ENCODE measurements around the gene TMEM245. TPM values are rescaled to one million over a fixed set of nuclear protein-coding genes. Genes with fewer than 3 reads are reported as not detected.
"Not testable (repeated sequence)": the region's sequence is repeated elsewhere in the genome, so short reads cannot be mapped to it uniquely, and the experiment has no call there.

TMEM245 gene
- total and polyA plus RNA-seq, 2 donors (not counting 1 experiment from before 2014, with no cell fraction given): 48.2 to 48.8 TPM

- H3K9ac ChIP-seq (ENCODE audit: insufficient read depth, low read length): no peak overlapping the region
- H3K4me3 ChIP-seq (replicated peaks in 1 of 4; ENCODE audit: control extremely low read depth in 1 of 4, insufficient read depth in 1 of 4, low read depth in 3 of 4, low read length in 4 of 4): no peak overlapping the region
- TF ChIP-seq EZH2 (IDR thresholded peaks at IDR 0.05; ENCODE audit: low read length, missing control alignments): no peak
- TF ChIP-seq CTCF (conservative IDR thresholded peaks at IDR 0.05 in 1 of 2, IDR thresholded peaks at IDR 0.05 in 1 of 2; ENCODE audit: low read depth in 1 of 2, low read length in 2 of 2): no peak
- peak; percentile 37 to 56 for DNase-seq (ENCODE audit: low read depth in 2 of 2)
- no peak overlapping the region for H2AFZ ChIP-seq (ENCODE audit: low read length)
- H3K27ac ChIP-seq (ENCODE audit: insufficient read depth, low read length): no peak overlapping the region
- H3K27me3 ChIP-seq (ENCODE audit: control insufficient read depth, insufficient read depth, low read length): no peaks in the 10 kb centered on the region
- peaks cover 2% of the 10 kb centered on the region for H3K4me1 ChIP-seq (ENCODE audit: control insufficient read depth, extremely low read depth, insufficient read depth, low read length)
- H3K79me2 ChIP-seq (ENCODE audit: control insufficient read depth, insufficient read depth, low read length): no peaks in the 10 kb centered on the region
- no peaks in the 10 kb centered on the region for H3K9me3 ChIP-seq (ENCODE audit: control insufficient read depth, insufficient read depth, low read depth, low read length)
- H3K36me3 ChIP-seq (ENCODE audit: control insufficient read depth, insufficient read depth, low read length): peaks cover 12% of the 10 kb centered on the region
- no peak overlapping the region for H3K4me2 ChIP-seq (ENCODE audit: extremely low read depth, insufficient read depth, low read length)
- H4K20me1 ChIP-seq (ENCODE audit: control insufficient read depth, extremely low read depth, insufficient read depth, low read length): no peaks in the 10 kb centered on the region
Observed at GRCh38 chr9:108972626-108973209, 147.0 kb downstream of the TMEM245 start.

GRCh38 chr9:108972186-108972585 is 147.6 kb downstream of the TMEM245 start:
- Histone ChIP-seq H3K36me3 (ENCODE audit: control insufficient read depth, insufficient read depth, low read length) (peaks cover 12% of the 10 kb centered on the region), H3K9me3 (ENCODE audit: control insufficient read depth, insufficient read depth, low read depth, low read length) (no peaks in the 10 kb centered on the region)

GRCh38 chr9:108971392-108971791 is 148.4 kb downstream of the TMEM245 start:
- H3K4me2 ChIP-seq (ENCODE audit: extremely low read depth, insufficient read depth, low read length); H3K27ac ChIP-seq (ENCODE audit: insufficient read depth, low read length); H3K9me3 ChIP-seq (ENCODE audit: control insufficient read depth, insufficient read depth, low read depth, low read length); H4K20me1 ChIP-seq (ENCODE audit: control insufficient read depth, extremely low read depth, insufficient read depth, low read length); H3K36me3 ChIP-seq (ENCODE audit: control insufficient read depth, insufficient read depth, low read length); H3K4me1 ChIP-seq (ENCODE audit: control insufficient read depth, extremely low read depth, insufficient read depth, low read length); H3K9ac ChIP-seq (ENCODE audit: insufficient read depth, low read length); H3K27me3 ChIP-seq (ENCODE audit: control insufficient read depth, insufficient read depth, low read length); H3K79me2 ChIP-seq (ENCODE audit: control insufficient read depth, insufficient read depth, low read length); H2AFZ ChIP-seq (ENCODE audit: low read length); H3K4me3 ChIP-seq (replicated peaks in 1 of 4; ENCODE audit: control extremely low read depth in 1 of 4, insufficient read depth in 1 of 4, low read depth in 3 of 4, low read length in 4 of 4); DNase-seq (ENCODE audit: low read depth in 2 of 2): not testable (repeated sequence)

More at GRCh38 chr9:108972186-108972585, 147.6 kb downstream of the TMEM245 start:
- no peaks in the 10 kb centered on the region for H3K79me2 ChIP-seq (ENCODE audit: control insufficient read depth, insufficient read depth, low read length)
- TF ChIP-seq CTCF (conservative IDR thresholded peaks at IDR 0.05 in 1 of 2, IDR thresholded peaks at IDR 0.05 in 1 of 2; ENCODE audit: low read depth in 1 of 2, low read length in 2 of 2) (no peak), EZH2 (IDR thresholded peaks at IDR 0.05; ENCODE audit: low read length, missing control alignments) (no peak)
- H3K4me3 ChIP-seq (replicated peaks in 1 of 4; ENCODE audit: control extremely low read depth in 1 of 4, insufficient read depth in 1 of 4, low read depth in 3 of 4, low read length in 4 of 4): no peak overlapping the region
- peaks cover 2% of the 10 kb centered on the region for H3K4me1 ChIP-seq (ENCODE audit: control insufficient read depth, extremely low read depth, insufficient read depth, low read length)
- no peak overlapping the region for H2AFZ ChIP-seq (ENCODE audit: low read length)
- DNase-seq (ENCODE audit: low read depth in 2 of 2): no peak
- H3K27ac ChIP-seq (ENCODE audit: insufficient read depth, low read length): no peak overlapping the region
- no peak overlapping the region for H3K9ac ChIP-seq (ENCODE audit: insufficient read depth, low read length)
- no peaks in the 10 kb centered on the region for H3K27me3 ChIP-seq (ENCODE audit: control insufficient read depth, insufficient read depth, low read length)
- no peaks in the 10 kb centered on the region for H4K20me1 ChIP-seq (ENCODE audit: control insufficient read depth, extremely low read depth, insufficient read depth, low read length)
- H3K4me2 ChIP-seq (ENCODE audit: extremely low read depth, insufficient read depth, low read length): no peak overlapping the region
